Liver (tissue), 3 donors: ENCODE results near the gene GAD1.

Experiments used
- CTCF ChIP-seq: fragments of 150-350 bp; IDR thresholded peaks from 2 replicates; pipeline ENCODE4 v1.5.1; 2017; ENCODE audit warnings: improper control_type of control experiment, low read depth, low read length; ENCODE audit not compliant: missing input control
- JUND ChIP-seq, 2 donors: IDR thresholded peaks; 2 replicates each; pipeline ENCODE4 v1.6.1; 2016; ENCODE audit warnings: antibody characterized with exemption in 2 of 2
- MAX ChIP-seq: IDR thresholded peaks from 2 replicates; pipeline ENCODE4 v1.6.1; 2016; ENCODE audit warnings: antibody characterized with exemption
- RAD21 ChIP-seq, 2 donors: IDR thresholded peaks; 2 replicates each; pipeline ENCODE4 v1.6.1; 2016; ENCODE audit warnings: antibody characterized with exemption in 2 of 2, mild to moderate bottlenecking in 2 of 2
- donor health status: healthy.
- donor health status: healthy.

- TF ChIP-seq CTCF (no peak), MAX (no peak), RAD21 (IDR thresholded peaks at IDR 0.05) (no peak), JUND (IDR thresholded peaks at IDR 0.05) (no peak)
Observed at GRCh38 chr2:170829036-170829435, 12.3 kb downstream of the GAD1 start.
